Gastrocnemius medialis (tissue), 4 donors: ENCODE data around the gene MFRP.

Source experiments
- POLR2A ChIP-seq, 2 donors: fragments of 450-650 bp; IDR thresholded peaks; one replicate each; pipeline ENCODE4 v1.6.1; 2017; ENCODE audit warnings: antibody characterized with exemption in 2 of 2, mild to moderate bottlenecking in 2 of 2, moderate library complexity in 2 of 2
- TF ChIP-seq, protein P1 (sequence below), 5 experiments: fragments of 450-650 bp in 3 of 5; fragments of 200-600 bp in 2 of 5; sonication (generic) in 2 of 5; IDR thresholded peaks in 4 of 5; conservative IDR thresholded peaks in 1 of 5; 1 replicate in 4 of 5; 2 replicates in 1 of 5; pipeline ENCODE4 v1.5.1; 2016 to 2019; ENCODE audit warnings: antibody characterized with exemption in 5 of 5, mild to moderate bottlenecking in 3 of 5, moderate library complexity in 3 of 5

DNA sequence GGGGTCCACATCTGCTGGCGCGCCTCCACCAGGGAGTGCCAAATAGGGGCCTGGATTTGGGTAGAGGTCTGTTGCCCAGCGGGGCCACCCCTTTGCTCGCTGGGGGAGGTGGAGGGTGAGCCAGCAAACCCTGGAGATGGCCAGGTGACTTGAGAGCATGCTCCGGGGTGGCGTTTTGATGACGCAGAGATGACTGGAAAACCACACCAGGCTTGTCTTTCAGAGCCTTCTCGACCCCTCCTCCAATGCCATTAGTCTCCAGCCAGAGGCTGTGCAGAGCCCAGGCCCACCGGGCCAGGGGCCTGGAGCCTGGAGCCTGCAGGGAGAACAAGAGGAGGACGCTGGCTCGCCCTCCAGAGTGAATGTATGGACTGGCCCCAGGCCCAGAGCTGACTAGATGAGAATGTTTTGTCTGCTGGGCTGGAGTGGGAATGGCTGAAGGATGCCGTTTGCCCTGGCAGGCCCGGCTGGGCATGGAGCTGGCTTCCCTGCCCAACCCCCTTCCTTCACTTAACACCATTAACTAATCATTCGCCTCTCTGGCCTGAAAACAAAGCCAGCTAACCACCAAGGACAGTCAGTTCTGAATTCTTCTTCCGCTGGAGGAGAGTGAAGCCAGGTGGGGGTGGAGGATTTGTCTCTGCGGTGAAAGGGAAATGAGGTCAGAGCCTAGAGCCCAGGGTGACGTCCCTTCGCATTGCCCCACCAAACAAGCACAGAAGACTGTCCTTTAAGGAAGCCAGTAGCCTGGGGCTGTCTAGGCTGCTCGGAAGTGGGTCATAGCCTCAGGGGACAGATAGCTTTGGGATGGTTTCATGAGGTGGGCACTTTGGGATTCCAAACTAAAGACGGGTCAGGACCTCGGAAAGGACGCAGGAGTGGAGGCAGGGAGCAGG lies 28.0 kb downstream of the MFRP start:
- TF ChIP-seq, protein P1, sequence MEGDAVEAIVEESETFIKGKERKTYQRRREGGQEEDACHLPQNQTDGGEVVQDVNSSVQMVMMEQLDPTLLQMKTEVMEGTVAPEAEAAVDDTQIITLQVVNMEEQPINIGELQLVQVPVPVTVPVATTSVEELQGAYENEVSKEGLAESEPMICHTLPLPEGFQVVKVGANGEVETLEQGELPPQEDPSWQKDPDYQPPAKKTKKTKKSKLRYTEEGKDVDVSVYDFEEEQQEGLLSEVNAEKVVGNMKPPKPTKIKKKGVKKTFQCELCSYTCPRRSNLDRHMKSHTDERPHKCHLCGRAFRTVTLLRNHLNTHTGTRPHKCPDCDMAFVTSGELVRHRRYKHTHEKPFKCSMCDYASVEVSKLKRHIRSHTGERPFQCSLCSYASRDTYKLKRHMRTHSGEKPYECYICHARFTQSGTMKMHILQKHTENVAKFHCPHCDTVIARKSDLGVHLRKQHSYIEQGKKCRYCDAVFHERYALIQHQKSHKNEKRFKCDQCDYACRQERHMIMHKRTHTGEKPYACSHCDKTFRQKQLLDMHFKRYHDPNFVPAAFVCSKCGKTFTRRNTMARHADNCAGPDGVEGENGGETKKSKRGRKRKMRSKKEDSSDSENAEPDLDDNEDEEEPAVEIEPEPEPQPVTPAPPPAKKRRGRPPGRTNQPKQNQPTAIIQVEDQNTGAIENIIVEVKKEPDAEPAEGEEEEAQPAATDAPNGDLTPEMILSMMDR (IDR thresholded peaks at IDR 0.05 in 4 of 5, conservative IDR thresholded peaks at IDR 0.05 in 1 of 5): no peak
- peak; percentile 25 to 41 for TF ChIP-seq POLR2A (IDR thresholded peaks at IDR 0.05)
